GM19455 (cell line): ENCODE results near the gene ALDH1L2.
"Not testable (repeated sequence)": the region's sequence is repeated elsewhere in the genome, so short reads cannot be mapped to it uniquely, and the experiment has no call there.

ENCODE experiments used
- ATAC-seq: cut with Tn5 transposase; IDR thresholded peaks from one replicate; pipeline ENCODE4 v1.9.1; 2021; ENCODE audit not compliant: unreplicated experiment

ALDH1L2 gene

GRCh38 chr12:104986022-104986941, 98.0 kb downstream of the ALDH1L2 start, which contains the start of gene NOPCHAP1:
Gene NOPCHAP1, plus strand, starts transcription at chr12:104986316. Its CDS starts 37 bp downstream, at chr12:104986353.
- peak; percentile 97 for ATAC-seq

- no peak for ATAC-seq
Observed at GRCh38 chr12:104985206-104985605, 99.1 kb downstream of the ALDH1L2 start.

- not testable (repeated sequence) for ATAC-seq
Observed at GRCh38 chr12:104977688-104978087, 106.6 kb downstream of the ALDH1L2 start.

- no peak for ATAC-seq
Observed at GRCh38 chr12:104976703-104977102, 107.6 kb downstream of the ALDH1L2 start.

GRCh38 chr12:104975587-104976343, 108.5 kb downstream of the ALDH1L2 start:
- ATAC-seq: no peak

GRCh38 chr12:104974626-104975290, 109.5 kb downstream of the ALDH1L2 start:
- peak; percentile 95 for ATAC-seq

GRCh38 chr12:104973250-104973649, 111.0 kb downstream of the ALDH1L2 start:
- ATAC-seq: no peak

- ATAC-seq: no peak
Observed at GRCh38 chr12:104971306-104971705, 113.0 kb downstream of the ALDH1L2 start.
